Erythroblast (primary cell): ENCODE results near the gene SGCG.
"Not testable (repeated sequence)": the region's sequence is repeated elsewhere in the genome, so short reads cannot be mapped to it uniquely, and the experiment has no call there.

Experiments
- DNase-seq, 2 experiments: peaks; one replicate each; lab custom pipeline; 2025; lab: John Stamatoyannopoulos, UW
- GATA1 ChIP-seq: IDR thresholded peaks from 2 replicates; pipeline ENCODE4 v1.6.1; 2011; ENCODE audit warnings: low read depth, mild to moderate bottlenecking, control low read depth, low read length, moderate library complexity
- POLR2A ChIP-seq: IDR thresholded peaks from 2 replicates; pipeline ENCODE4 v1.6.1; 2011; ENCODE audit warnings: mild to moderate bottlenecking, low read length

SGCG gene

DNA sequence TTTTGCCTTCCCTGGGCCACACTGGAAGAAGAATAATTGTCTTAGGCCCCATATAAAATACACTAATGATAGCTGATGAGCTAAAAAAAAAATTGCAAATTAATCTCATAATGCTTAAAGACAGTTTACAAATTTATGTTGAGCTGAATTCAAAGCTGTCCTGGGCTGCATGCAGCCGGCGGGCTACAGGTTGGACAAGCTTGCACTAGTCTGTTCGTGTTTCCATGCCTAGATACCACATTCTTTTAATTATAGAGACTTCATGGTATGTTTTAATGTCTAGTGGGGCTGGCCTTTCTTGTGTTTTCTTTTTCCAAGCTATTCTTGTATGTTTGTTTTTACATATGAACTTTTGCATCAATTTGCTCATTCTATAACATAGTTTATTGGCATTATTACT lies 90.6 kb downstream of the SGCG start:
- no peak for DNase-seq
- no peak for TF ChIP-seq POLR2A
- TF ChIP-seq GATA1 = no peak

GRCh38 chr13:23273498-23273897 lies 92.7 kb downstream of the SGCG start:
- no peak for TF ChIP-seq GATA1
- TF ChIP-seq POLR2A = no peak
- DNase-seq = no peak

DNA sequence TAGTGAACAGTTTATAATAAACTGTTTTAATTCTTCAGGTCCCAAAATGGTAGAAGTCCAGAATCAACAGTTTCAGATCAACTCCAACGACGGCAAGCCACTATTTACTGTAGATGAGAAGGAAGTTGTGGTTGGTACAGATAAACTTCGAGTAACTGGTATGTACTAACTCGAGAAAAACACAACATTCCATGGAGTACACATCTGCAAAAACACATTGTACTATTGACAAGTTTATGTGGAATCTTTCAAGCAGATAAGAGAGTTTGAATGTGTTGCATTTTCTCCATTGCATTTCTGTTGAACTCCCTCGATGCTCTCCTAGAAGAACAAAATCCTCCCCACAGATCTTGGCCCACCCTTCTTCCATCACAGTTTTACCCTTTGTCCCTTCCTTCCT lies 98.5 kb downstream of the SGCG start:
- no peak for TF ChIP-seq POLR2A
- DNase-seq = no peak

DNA sequence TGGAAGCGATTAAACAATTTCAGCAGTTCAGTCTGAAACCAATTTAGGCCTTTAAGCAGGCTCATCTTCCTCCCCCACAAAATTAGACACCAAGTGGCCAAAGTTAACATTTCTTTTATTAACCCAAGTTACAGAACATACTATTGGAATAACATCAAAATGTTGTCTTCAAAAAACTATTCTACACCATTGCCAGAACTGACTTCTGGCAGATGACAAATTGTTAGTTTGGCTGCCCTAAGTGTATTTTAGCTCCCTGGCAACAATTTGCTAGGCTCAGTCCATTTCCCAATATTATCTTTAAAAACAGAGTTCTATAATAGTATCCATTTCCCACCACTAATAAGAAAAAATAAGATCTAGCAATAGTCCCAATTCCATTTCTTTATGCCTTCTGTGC lies 107.8 kb downstream of the SGCG start:
- DNase-seq = no peak
- no peak for TF ChIP-seq GATA1
- TF ChIP-seq POLR2A = no peak

DNA sequence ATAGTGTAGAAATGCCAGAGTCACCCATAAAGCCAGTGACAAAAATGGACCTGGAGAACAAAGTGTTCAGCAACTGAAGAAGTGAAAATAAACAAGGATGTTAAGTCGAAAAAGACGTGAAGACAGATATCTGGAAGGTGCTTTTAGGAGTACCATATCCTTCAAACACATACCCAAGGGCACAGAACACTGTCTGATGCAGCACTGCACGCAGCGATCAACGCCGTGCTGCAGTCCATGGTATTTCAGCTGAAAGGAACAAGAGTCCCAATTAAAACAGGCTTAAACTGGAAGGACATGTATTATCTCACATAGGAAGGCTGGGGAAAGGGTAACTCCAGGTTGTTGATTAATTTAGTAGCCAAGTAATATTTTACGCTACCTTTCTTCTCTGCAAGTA lies 108.2 kb downstream of the SGCG start:
- no peak for DNase-seq
- no peak for TF ChIP-seq POLR2A
- no peak for TF ChIP-seq GATA1

GRCh38 chr13:23289917-23290357 lies 109.2 kb downstream of the SGCG start:
- no peak for DNase-seq

DNA sequence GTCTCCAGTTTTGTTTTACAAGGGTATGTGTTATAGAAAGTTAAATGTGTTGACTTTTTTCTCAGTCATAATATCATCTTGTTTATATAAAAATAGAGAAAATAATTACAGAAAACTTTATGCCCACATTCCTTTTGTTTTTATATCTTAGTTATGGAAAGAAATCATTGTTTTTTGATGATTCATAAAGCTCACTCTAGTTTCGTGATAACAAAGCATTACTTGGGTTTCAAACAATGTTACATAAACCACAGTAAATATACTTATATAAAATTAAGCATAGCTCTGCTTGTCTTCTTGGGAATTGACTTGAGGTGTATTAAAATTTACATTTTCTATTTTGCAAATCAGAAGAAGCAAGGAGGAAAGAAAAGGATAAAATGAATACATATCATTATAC lies 111.8 kb downstream of the SGCG start:
- DNase-seq = no peak
- TF ChIP-seq GATA1 (no peak), POLR2A (no peak)

More at GRCh38 chr13:23289917-23290357, 109.2 kb downstream of the SGCG start:
- TF ChIP-seq GATA1 (no peak), POLR2A (no peak)

DNA sequence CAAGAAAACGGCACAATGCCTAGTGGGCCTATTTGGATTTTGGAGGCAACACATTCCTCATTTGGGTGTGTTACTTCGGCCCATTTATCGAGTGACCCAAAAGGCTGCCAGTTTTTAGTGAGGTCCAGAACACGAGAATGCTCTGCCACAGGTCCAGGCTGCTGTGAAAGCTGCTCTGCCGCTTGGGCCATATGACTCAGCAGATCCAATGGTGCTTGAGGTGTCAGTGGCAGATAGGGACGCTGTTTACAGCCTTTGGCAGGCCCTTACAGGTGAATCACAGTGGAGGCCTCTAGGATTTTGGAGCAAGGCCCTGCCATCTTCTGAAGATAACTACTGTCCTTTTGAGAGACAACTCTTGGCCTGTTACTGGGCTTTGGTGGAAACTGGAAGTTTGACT lies 134.1 kb downstream of the SGCG start:
- not testable (repeated sequence) for DNase-seq

GRCh38 chr13:23319883-23320224 lies 139.1 kb downstream of the SGCG start:
- no peak for TF ChIP-seq POLR2A
- no peak for TF ChIP-seq GATA1
- no peak for DNase-seq

DNA sequence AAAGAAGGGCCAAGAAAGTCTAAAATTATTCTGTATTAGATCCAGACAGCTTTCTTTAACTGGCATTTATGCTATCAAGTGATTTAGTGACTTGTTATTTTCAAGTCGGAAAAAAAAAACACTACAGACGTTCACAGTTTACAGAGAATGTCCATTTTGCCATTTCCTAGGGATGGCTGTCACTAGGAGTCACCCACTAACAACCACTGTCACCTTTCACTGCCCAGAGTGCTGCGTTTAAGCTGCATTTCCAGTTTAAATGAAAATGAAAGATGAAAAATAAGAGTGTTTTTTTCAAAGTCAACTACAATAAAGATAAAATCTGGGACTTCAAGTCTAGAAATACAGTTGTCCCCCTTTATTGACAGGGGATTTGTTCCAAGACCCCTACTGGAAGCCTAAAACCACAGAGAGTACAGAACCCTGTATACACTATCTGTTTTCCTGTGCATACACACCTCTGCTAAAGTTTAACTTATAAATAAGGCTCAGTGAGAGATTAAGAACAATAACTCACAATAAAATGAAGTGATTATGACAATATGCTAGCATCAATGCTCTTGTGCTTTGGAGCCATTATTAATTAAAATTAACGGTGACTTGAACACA lies 140.3 kb downstream of the SGCG start:
- TF ChIP-seq POLR2A (no peak), GATA1 (no peak)
- no peak for DNase-seq

DNA sequence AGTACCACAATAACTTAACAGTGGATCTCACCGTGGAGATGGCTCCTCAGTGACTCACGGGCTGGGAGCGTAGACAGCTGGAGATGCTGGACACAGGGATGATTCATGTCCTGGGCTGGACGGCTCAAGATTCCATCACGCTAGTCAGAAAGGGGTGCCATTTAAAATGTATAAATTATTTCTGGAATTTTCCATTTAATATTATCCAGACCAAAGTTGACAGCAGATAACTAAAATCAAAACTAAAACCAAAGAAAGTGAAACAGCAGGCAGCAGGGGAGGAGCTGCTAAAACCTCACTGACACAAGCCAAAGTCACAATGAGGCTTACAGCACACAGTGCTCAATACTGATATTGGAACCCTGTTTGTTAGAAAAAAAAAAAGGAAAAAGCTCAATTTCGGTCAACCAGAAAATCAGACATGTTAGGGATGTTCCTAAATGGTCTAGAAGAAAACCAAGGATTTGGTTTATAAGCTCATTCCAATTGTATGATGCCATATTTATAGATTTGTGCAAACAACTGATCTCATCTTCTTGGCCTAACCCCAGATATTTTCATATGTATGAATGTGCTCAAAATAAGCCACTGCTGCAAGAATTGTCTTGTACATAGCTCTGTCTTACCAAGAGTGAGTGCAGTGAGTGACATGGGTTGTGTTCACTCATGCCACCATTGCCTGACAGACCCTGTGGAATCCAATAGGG lies 140.9 kb downstream of the SGCG start:
- TF ChIP-seq GATA1 = no peak
- TF ChIP-seq POLR2A = no peak
- no peak for DNase-seq

DNA sequence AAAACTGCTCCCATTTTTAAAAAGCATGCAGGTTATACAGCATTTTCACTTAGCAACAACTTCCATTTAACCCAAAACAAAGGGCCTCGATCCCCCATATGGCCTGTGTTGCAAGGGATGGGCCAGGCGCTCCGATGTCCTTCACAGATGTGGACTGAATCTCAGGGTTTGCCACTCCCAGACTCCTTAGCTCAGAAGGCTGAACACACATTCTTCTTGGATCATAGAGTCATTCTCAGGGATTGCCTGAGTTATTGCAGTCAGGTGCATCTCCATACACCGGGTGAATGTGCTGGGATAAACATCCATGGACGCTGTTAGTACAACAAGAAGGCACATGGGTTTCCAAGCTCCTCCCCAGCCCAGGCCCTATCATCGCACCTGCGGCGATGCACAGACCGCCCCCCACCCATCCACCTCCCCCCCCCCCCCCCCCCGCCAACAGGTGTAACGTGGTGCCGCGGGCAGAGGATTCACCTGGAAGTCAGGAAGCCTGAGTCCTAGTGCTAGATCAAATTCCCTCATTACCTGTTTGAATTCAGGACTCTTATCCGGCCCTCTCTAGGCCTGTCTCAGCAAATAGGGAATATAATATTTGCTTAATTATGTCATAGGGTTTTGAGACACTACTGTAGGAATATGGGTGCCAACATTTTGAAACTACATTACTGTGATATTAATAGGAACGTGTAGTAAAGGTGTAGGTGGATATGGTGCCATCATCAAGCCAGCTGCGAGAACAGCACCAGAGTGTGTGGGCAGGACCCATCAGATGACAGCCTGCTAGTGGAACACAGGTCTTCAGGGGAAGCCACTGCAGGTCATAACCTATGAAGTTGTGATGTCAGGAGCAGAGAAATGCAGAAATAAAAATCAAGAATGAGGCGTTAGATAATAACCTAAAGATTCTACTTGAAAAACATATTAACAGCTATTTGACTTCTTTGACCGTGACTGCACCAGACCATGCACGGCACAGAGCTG lies 141.9 kb downstream of the SGCG start:
- TF ChIP-seq GATA1 (no peak), POLR2A (no peak)
- no peak for DNase-seq

- TF ChIP-seq GATA1 (no peak), POLR2A (no peak)
Observed at GRCh38 chr13:23323946-23324709, 143.3 kb downstream of the SGCG start.

More at GRCh38 chr13:23323946-23324709, 143.3 kb downstream of the SGCG start:
- DNase-seq = no peak
